ENCODE measurements around the gene BMX.

Gene BMX

GRCh38 chrX:15601932-15602331, 101.3 kb downstream of the BMX start:
- Histone ChIP-seq H3K27me3 (ENCODE audit: control insufficient read depth, insufficient read depth, low read length) (no peaks in the 10 kb centered on the region), H3K4me3 (ENCODE audit: low read length) (no peak overlapping the region), H3K27ac (ENCODE audit: low read length) (no peak overlapping the region), H3K9me3 (ENCODE audit: control insufficient read depth, insufficient read depth, low read length) (no peaks in the 10 kb centered on the region), H3K4me1 (ENCODE audit: control insufficient read depth, insufficient read depth, low read length) (no peaks in the 10 kb centered on the region), H3K36me3 (ENCODE audit: control insufficient read depth, insufficient read depth, low read length) (no peaks in the 10 kb centered on the region)
- DNase-seq (ENCODE audit: low read depth, low spot score), result no peak
- whole genome bisulfite sequencing (ENCODE audit: insufficient coverage, insufficient read length), result no CpG with 5 or more reads among the region's 3 CpGs

- no peak overlapping the region for H3K27ac ChIP-seq (ENCODE audit: low read length)
- H3K4me3 ChIP-seq (ENCODE audit: low read length), result no peak overlapping the region
- no CpG with 5 or more reads among the region's 5 CpGs for WGBS (ENCODE audit: insufficient coverage, insufficient read length)
- H3K27me3 ChIP-seq (ENCODE audit: control insufficient read depth, insufficient read depth, low read length), result no peaks in the 10 kb centered on the region
- no peaks in the 10 kb centered on the region for H3K4me1 ChIP-seq (ENCODE audit: control insufficient read depth, insufficient read depth, low read length)
- H3K36me3 ChIP-seq (ENCODE audit: control insufficient read depth, insufficient read depth, low read length), result no peaks in the 10 kb centered on the region
- no peak for DNase-seq (ENCODE audit: low read depth, low spot score)
- H3K9me3 ChIP-seq (ENCODE audit: control insufficient read depth, insufficient read depth, low read length), result no peaks in the 10 kb centered on the region
These were observed 102.2 kb downstream of the BMX start for GRCh38 chrX:15602761-15603160.

GRCh38 chrX:15605226-15605625, 104.6 kb downstream of the BMX start:
- no peaks in the 10 kb centered on the region for H3K36me3 ChIP-seq (ENCODE audit: control insufficient read depth, insufficient read depth, low read length)
- H3K27ac ChIP-seq (ENCODE audit: low read length), result no peak overlapping the region
- H3K27me3 ChIP-seq (ENCODE audit: control insufficient read depth, insufficient read depth, low read length), result no peaks in the 10 kb centered on the region
- H3K4me3 ChIP-seq (ENCODE audit: low read length), result no peak overlapping the region
- WGBS (ENCODE audit: insufficient coverage, insufficient read length), result no CpG with 5 or more reads among the region's 1 CpG
- no peak for DNase-seq (ENCODE audit: low read depth, low spot score)
- no peaks in the 10 kb centered on the region for H3K9me3 ChIP-seq (ENCODE audit: control insufficient read depth, insufficient read depth, low read length)
- no peaks in the 10 kb centered on the region for H3K4me1 ChIP-seq (ENCODE audit: control insufficient read depth, insufficient read depth, low read length)
